HCT116 (cell line): ENCODE data around the gene JUN. TPM values are rescaled to one million over a fixed set of nuclear protein-coding genes. Genes with fewer than 3 reads are reported as not detected.

ENCODE experiments used
- ATAC-seq: fragments of 200-7000 bp; cut with Tn5 transposase; 2 replicates; pipeline ENCODE4 v1.9.1; 2020; ENCODE audit warnings: mild to moderate bottlenecking, moderate library complexity
- BruUV-seq: library from RNA; stranded (reverse); fragments of 400-500 nt; replicated peaks from 2 replicates; lab custom pipeline; 2021; lab: Mats Ljungman, UMichigan
- CTCF ChIA-PET: fragments of 300-600 bp; sonication (Branson Sonifier 250); formaldehyde crosslinking; loops from one replicate; lab custom pipeline; 2021; ENCODE audit warnings: antibody characterized with exemption; lab: Charles Lee
- POLR2A ChIA-PET: fragments of 300-600, 350-600 bp; sonication (Branson Sonifier 250); formaldehyde crosslinking; loops from one replicate; lab custom pipeline; 2021; ENCODE audit warnings: antibody characterized with exemption; lab: Charles Lee
- RAD21 ChIA-PET, 2 experiments: fragments of 300-600 bp; sonication (Branson Sonifier 250); formaldehyde crosslinking; loops; one replicate each; lab custom pipeline; 2023; ENCODE audit warnings: low total read pairs in 2 of 2; ENCODE audit not compliant: uncharacterized antibody in 2 of 2, unreplicated experiment in 2 of 2, low non-redundant PET in 1 of 2; lab: Charles Lee
- DNase-seq: peaks from one replicate; pipeline ENCODE4 v3.0.0-alpha.2; 2010; ENCODE audit warnings: low read depth, low spot score
- H2AFZ ChIP-seq: fragments of 200-600 bp; shearing (Covaris generic), sonication (generic); 2 replicates; pipeline ENCODE4 v1.6.1; 2017; ENCODE audit warnings: low read depth, mixed run types, mixed read lengths, antibody characterized with exemption, low read length; ENCODE audit not compliant: poor library complexity, severe bottlenecking
- H3K27ac ChIP-seq: 2 replicates; pipeline ENCODE4 v1.5.1; 2012; ENCODE audit warnings: low read depth, low read length
- H3K27me3 ChIP-seq: fragments of 200-600 bp; sonication (generic); 2 replicates; pipeline ENCODE4 v1.6.1; 2016; ENCODE audit warnings: mixed run types, low read length, mixed read lengths; ENCODE audit not compliant: insufficient read depth
- H3K36me3 ChIP-seq, 2 experiments: fragments of 200-500 bp in 1 of 2; fragments of 200-600 bp in 1 of 2; sonication (Bioruptor generic) in 1 of 2; sonication (generic) in 1 of 2; 2 replicates each; pipeline versions ENCODE4 v1.5.1 to v1.6.1; 2014 to 2016; ENCODE audit warnings: low read length in 2 of 2, inconsistent platforms in 1 of 2, mixed read lengths in 1 of 2, mixed run types in 1 of 2; ENCODE audit not compliant: insufficient read depth in 2 of 2, control insufficient read depth in 1 of 2
- H3K4me1 ChIP-seq, 2 experiments: fragments of 200-600 bp in 1 of 2; sonication (generic) in 1 of 2; 2 replicates each; pipeline versions ENCODE4 v1.5.1 to v1.6.1; 2012 to 2017; ENCODE audit warnings: low read length in 2 of 2, inconsistent platforms in 1 of 2, mild to moderate bottlenecking in 1 of 2, mixed read lengths in 1 of 2, mixed run types in 1 of 2, moderate library complexity in 1 of 2; ENCODE audit not compliant: insufficient read depth in 2 of 2, control insufficient read depth in 1 of 2
- H3K4me2 ChIP-seq: fragments of 200-600 bp; sonication (generic); 2 replicates; pipeline ENCODE4 v1.6.1; 2017; ENCODE audit warnings: mixed run types, low read length, mixed read lengths
- H3K4me3 ChIP-seq, 2 experiments: fragments of 200-600 bp in 1 of 2; sonication (generic) in 1 of 2; replicated peaks in 1 of 2; 2 replicates each; pipeline ENCODE4 v1.5.1; 2011 to 2016; ENCODE audit warnings: low read length in 2 of 2, control low read depth in 1 of 2, low read depth in 1 of 2, mild to moderate bottlenecking in 1 of 2, mixed read lengths in 1 of 2, mixed run types in 1 of 2
- H3K79me2 ChIP-seq: fragments of 200-600 bp; sonication (generic); 2 replicates; pipeline ENCODE4 v1.6.1; 2017; ENCODE audit warnings: mild to moderate bottlenecking, mixed run types, low read length, moderate library complexity, mixed read lengths; ENCODE audit not compliant: insufficient read depth
- H3K9ac ChIP-seq: fragments of 200-600 bp; sonication (generic); 2 replicates; pipeline ENCODE4 v1.6.1; 2016; ENCODE audit warnings: low read length, mixed read lengths
- H3K9me2 ChIP-seq: fragments of 200-600 bp; sonication (generic), shearing (Covaris generic); 2 replicates; pipeline ENCODE4 v1.6.1; 2017; ENCODE audit warnings: mixed run types, mild to moderate bottlenecking, moderate library complexity; ENCODE audit not compliant: insufficient read depth
- H3K9me3 ChIP-seq, 2 experiments: fragments of 200-500 bp in 1 of 2; fragments of 200-600 bp in 1 of 2; sonication (Bioruptor generic) in 1 of 2; sonication (generic) in 1 of 2; 2 replicates each; pipeline ENCODE4 v1.6.1; 2014 to 2017; ENCODE audit warnings: low read length in 2 of 2, mixed read lengths in 2 of 2, inconsistent platforms in 1 of 2, low read depth in 1 of 2, mild to moderate bottlenecking in 1 of 2, mixed run types in 1 of 2, moderate library complexity in 1 of 2; ENCODE audit not compliant: control insufficient read depth in 1 of 2, insufficient read depth in 1 of 2
- H4K20me1 ChIP-seq: fragments of 200-600 bp; sonication (generic), shearing (Covaris generic); 2 replicates; pipeline ENCODE4 v1.6.1; 2017; ENCODE audit warnings: mixed run types, mild to moderate bottlenecking, moderate library complexity; ENCODE audit not compliant: insufficient read depth
- ATF3 ChIP-seq: IDR thresholded peaks from 2 replicates; pipeline ENCODE4 v1.6.1; 2012
- CEBPB ChIP-seq: IDR thresholded peaks from 2 replicates; pipeline ENCODE4 v1.6.1; 2012; ENCODE audit warnings: low read depth
- CTCF ChIP-seq, 3 experiments: fragments of 200-600 bp in 1 of 3; sonication (generic) in 1 of 3; IDR thresholded peaks in 2 of 3; conservative IDR thresholded peaks in 1 of 3; 2 replicates each; pipeline ENCODE4 v1.5.1; 2012 to 2017; ENCODE audit warnings: low read depth in 2 of 3, low read length in 2 of 3, antibody characterized with exemption in 1 of 3, borderline replicate concordance in 1 of 3, control low read depth in 1 of 3, mild to moderate bottlenecking in 1 of 3, mixed read lengths in 1 of 3, mixed run types in 1 of 3, moderate library complexity in 1 of 3; ENCODE audit not compliant: insufficient read depth in 1 of 3
- EGR1 ChIP-seq: IDR thresholded peaks from 2 replicates; pipeline ENCODE4 v1.6.1; 2012; ENCODE audit warnings: low read depth
- POLR2A ChIP-seq: IDR thresholded peaks from 2 replicates; pipeline ENCODE4 v1.7.0; 2011; ENCODE audit warnings: borderline replicate concordance; ENCODE audit not compliant: insufficient read depth, insufficient read length; ENCODE audit errors: extremely low read depth
- POLR2AphosphoS5 ChIP-seq: IDR thresholded peaks from 2 replicates; pipeline ENCODE4 v1.6.1; 2011; ENCODE audit warnings: mild to moderate bottlenecking, low read depth, low read length, moderate library complexity
- RAD21 ChIP-seq: IDR thresholded peaks from 2 replicates; pipeline ENCODE4 v1.6.1; 2012; ENCODE audit warnings: low read depth, mild to moderate bottlenecking
- SIN3A ChIP-seq: IDR thresholded peaks from 2 replicates; pipeline ENCODE4 v1.6.1; 2012; ENCODE audit warnings: low read depth
- SP1 ChIP-seq: IDR thresholded peaks from 2 replicates; pipeline ENCODE4 v1.6.1; 2012; ENCODE audit warnings: low read depth
- SRF ChIP-seq: IDR thresholded peaks from 2 replicates; pipeline ENCODE4 v1.6.1; 2012; ENCODE audit warnings: low read depth
- YY1 ChIP-seq: IDR thresholded peaks from 2 replicates; pipeline ENCODE4 v1.6.1; 2011; ENCODE audit warnings: low read length, low read depth, moderate library complexity, mild to moderate bottlenecking; ENCODE audit not compliant: insufficient replicate concordance; ENCODE audit errors: extremely low read depth
- ZBTB33 ChIP-seq: IDR thresholded peaks from 2 replicates; pipeline ENCODE4 v1.6.1; 2011; ENCODE audit warnings: mild to moderate bottlenecking, low read length, moderate library complexity; ENCODE audit not compliant: insufficient replicate concordance; ENCODE audit errors: extremely low read depth
- ZFX ChIP-seq: fragments of 450-650 bp; IDR thresholded peaks from 2 replicates; pipeline ENCODE4 v1.6.1; 2017
- ZNF274 ChIP-seq: fragments of 200-500 bp; sonication (Bioruptor generic); IDR thresholded peaks from 2 replicates; pipeline ENCODE4 v1.6.1; 2014; ENCODE audit warnings: mild to moderate bottlenecking, low read depth, low read length, inconsistent platforms
- intact Hi-C: fragments of 100-400 bp; cut with micrococcal nuclease; formaldehyde crosslinking; loops from 2 replicates; pipeline ENCODE4 v1.10.0; 2022
- total RNA-seq: library from RNA; stranded (reverse); gene quantifications from one replicate; pipeline ENCODE4 v1.2.1, GENCODE V29; 2021; ENCODE audit not compliant: unreplicated experiment

JUN gene
- total RNA-seq, 1 experiment from 2014 or later = 18.7 TPM

- TF ChIP-seq POLR2AphosphoS5 (peak; percentile 78), POLR2A (peak; percentile 7), YY1 (no peak), CTCF (IDR thresholded peaks at IDR 0.05 in 2 of 3, conservative IDR thresholded peaks at IDR 0.05 in 1 of 3; ENCODE audit: borderline replicate concordance in 1 of 3, insufficient read depth in 1 of 3, low read depth in 2 of 3, low read length in 2 of 3) (no peak), RAD21 (0 out of 2 replicates have a peak, but pooled peaks have one; percentile 6), CEBPB (peak; percentile 51; the same call in 1 of the 2 replicates)
These were observed 30.6 kb upstream of the JUN start (continued) for GRCh38 chr1:58814251-58815068.

GRCh38 chr1:58813801-58814200, 30.0 kb upstream of the JUN start:
- CTCF ChIA-PET = no interaction called here
- ATAC-seq = no peak
- TF ChIP-seq ZNF274 (no peak), SRF (no peak), YY1 (no peak), ATF3 (no peak), POLR2A (no peak), EGR1 (no peak), ZBTB33 (no peak), POLR2AphosphoS5 (no peak), ZFX (no peak), CEBPB (no peak), RAD21 (no peak), SIN3A (no peak), SP1 (no peak)

More at GRCh38 chr1:58813801-58814200, 30.0 kb upstream of the JUN start:
- RAD21 ChIA-PET = interaction anchor here in 1 of 2 experiments (0.6 kb wide), 1 partner anchor 530 kb away, joined by 5 read pairs; no protein-coding TSS in a partner anchor
- no peaks in the 10 kb centered on the region for H3K9me3 ChIP-seq
- H3K36me3 ChIP-seq = no peaks in the 10 kb centered on the region
- peak overlapping the region; percentile 80 for H3K27ac ChIP-seq
- H3K27me3 ChIP-seq = no peaks in the 10 kb centered on the region
- H3K9ac ChIP-seq = peak overlapping the region; percentile 66
- intact Hi-C loops = loop anchor here (10.0 kb wide), 1 partner anchor 481 kb away; the partner anchor contains the start of gene FGGY
- no peak overlapping the region for H2AFZ ChIP-seq
- H3K9me2 ChIP-seq = no peaks in the 10 kb centered on the region
- peak overlapping the region; percentile 81 for H3K4me2 ChIP-seq
- H4K20me1 ChIP-seq = no peaks in the 10 kb centered on the region
- H3K79me2 ChIP-seq = no peaks in the 10 kb centered on the region
- POLR2A ChIA-PET = interaction anchor here (0.6 to 1.7 kb wide), 3 partner anchors 30 to 248 kb away, joined by 3 to 7 read pairs (median 7); partner anchors contain the start of gene JUN
- peak overlapping the region; percentile 53 to 63; a peak in 3 of 4 replicates for H3K4me3 ChIP-seq
- DNase-seq = no peak
- BruUV-seq = no TSS peak
- peaks cover 22 to 44% of the 10 kb centered on the region in 2 experiments; a peak in 3 of 4 replicates for H3K4me1 ChIP-seq
